ENCODE measurements around the gene TRIM54.
"Not testable (repeated sequence)": the region's sequence is repeated elsewhere in the genome, so short reads cannot be mapped to it uniquely, and the experiment has no call there.

TRIM54 gene

DNA sequence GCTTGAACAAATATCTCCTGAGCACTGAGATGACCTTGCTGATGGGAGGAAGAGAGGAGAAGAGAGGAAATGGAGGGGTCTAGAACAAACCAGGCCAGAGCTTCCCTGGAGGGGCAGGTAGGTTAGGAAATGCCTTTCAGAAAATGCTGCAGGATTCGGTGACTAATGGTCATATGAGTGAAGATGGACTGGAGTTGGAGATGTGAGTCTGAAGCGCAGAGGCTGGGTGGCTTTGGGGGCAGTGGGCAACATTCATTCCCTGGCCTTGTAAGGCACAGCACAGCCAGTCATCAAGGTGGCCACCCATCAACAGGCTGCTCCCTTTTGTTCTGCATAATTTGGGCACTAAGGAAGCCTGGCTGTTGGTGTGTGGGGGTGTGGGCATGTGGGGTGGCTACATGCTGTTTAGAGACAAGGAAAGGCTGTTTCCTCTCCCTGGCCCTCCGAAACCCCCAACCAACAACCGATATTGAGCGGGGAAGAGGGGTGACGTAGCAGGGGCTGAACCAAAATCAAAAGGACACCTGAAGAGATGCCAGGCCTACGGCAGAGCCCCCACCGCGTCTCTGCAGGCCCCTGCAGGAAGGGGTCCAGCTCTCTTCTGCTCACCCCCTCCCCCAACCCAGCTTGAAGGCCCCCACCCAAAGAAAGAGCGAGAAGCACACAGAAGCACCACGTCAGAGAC, 20.8 kb upstream of the TRIM54 start:
- no peak for DNase-seq

DNA sequence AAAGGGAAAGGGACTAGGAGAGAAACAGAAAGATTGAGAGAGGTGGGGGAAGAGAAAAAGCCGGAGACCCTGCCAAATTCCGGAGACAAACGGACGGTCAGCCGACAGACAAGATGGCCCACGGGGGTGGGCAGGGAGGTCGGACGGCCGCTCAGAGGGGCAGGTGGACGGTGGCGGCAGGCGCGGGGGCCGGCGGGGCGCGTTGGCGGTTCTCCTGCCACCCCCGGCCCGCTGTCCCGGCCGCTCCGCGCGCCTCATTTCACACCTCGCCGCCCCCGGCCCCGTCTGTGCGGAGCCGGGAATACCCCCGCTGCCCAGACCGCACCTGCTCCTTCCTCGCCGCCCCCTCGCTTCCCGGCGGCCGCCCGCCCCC, 20.3 kb upstream of the TRIM54 start:
- DNase-seq = no peak

DNA sequence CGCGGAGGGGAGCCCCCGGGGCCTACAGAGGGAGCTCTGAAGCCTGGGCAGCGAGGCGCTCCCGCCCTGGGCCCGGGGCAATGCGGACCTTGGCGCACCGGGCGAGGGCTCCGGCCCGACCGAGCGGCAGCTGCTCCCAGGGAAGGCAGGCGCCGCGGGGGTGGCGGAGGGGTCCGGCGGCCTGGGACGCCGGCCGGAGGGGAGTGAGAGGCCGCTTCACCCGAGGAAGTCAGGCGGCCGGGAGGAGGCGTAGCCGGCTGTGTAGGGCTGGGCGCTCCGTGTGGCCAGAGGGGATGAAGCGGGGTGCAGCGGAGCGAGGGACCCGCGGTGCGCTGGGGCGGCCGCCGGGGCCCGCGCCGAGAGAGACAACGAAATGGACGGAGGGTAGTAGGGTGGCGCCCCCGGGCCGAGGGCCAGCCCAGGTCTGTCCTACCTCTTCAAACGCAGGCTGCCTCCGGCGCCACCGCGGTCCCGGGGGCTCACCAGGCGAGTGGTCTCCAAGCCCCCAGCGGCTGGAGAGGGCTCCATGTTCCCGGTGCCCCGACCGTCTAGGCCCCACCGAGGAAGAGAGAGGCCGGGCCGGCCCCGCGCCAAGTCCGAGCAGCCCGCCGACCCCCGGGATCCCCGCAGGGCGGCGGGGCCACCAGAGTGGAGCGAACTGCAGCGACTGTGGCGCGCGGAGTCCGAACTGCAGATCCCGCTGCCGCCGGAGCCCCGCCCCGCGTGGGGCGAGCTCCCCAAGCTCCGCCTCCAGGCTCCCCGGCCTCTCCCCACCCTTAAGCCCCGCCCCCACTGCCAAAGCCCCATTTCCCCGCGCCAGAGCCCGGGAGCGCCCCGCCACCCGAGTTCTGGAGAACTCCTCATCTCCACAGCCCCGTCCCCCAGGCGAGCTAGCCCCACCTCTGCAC, 19.6 kb upstream of the TRIM54 start, which contains the start of gene SLC30A3:
Gene SLC30A3 (minus strand): TSS at position 669 of the 908 bp plus-strand sequence. CDS start 141 bp downstream, at position 528.
- peak; percentile 22 for DNase-seq

DNA sequence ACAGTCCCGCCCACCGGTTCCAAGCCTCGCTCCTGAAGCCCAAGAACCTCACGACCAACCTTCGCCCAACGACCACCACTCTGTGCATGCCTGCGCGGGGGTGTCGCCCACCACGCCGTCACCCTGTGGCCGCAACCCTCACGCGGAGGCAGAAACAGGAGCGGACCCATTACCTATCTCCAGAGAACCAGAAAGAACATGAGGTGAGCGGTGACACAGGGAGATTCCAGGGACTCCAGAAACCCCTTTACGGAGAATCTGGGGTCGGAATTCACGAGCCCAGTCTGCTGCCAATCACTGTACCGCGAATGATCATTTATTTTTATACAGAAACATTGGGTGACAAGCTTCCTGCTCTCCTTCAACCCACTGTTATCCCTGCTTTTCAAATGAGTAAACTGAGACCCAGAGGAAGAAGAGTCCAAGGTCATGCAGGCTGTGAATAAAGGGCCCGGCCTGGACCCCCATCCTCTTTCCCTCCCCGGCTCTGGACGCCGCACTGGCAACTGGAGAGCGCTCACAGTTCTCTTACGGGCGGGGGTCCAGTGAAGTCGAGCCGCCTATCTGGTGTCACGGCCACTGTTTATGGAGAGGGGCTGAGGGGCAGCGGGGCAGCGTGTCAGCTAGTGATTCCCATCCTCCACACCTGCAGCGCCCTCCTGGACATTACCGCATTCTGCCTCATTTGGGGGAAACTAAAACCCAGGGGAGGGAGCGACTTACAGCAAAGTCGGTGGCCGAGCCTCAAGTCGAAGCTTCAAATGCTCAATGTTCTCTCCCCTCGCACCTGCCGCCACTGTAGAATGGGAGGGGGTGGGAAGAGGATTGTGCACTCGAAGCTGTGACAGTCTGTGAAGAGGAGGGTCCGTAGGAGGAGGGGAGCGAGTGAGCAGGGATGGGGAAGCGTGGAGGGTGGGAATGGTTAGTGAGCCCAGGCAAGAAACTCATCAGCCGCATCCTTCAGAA, 18.7 kb upstream of the TRIM54 start:
- no peak for DNase-seq

DNA sequence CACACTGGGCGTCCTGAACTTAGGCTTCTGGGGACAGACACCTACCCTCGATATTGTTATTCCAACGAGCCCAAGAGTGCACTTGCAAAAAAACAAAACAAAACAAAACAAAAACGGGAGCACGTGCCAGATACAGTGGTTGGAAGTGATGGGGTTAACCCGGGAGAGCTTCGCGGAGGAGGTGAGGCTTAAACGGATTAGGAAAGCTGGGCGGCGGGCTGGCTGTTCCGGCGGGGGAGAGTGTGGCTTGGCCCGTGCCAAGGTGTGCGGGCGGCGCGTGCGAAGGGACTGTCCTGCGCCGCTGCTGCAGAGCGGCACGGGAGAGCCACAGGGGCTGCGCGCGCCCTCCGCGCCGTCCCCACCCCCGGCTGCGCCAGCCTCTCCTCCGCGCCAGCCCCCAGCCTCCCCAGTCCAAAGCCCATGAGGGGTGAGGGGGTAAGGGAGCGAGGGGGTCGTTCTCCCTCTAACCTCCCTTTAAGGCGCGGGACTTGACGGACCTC, 17.9 kb upstream of the TRIM54 start:
- DNase-seq = no peak

DNA sequence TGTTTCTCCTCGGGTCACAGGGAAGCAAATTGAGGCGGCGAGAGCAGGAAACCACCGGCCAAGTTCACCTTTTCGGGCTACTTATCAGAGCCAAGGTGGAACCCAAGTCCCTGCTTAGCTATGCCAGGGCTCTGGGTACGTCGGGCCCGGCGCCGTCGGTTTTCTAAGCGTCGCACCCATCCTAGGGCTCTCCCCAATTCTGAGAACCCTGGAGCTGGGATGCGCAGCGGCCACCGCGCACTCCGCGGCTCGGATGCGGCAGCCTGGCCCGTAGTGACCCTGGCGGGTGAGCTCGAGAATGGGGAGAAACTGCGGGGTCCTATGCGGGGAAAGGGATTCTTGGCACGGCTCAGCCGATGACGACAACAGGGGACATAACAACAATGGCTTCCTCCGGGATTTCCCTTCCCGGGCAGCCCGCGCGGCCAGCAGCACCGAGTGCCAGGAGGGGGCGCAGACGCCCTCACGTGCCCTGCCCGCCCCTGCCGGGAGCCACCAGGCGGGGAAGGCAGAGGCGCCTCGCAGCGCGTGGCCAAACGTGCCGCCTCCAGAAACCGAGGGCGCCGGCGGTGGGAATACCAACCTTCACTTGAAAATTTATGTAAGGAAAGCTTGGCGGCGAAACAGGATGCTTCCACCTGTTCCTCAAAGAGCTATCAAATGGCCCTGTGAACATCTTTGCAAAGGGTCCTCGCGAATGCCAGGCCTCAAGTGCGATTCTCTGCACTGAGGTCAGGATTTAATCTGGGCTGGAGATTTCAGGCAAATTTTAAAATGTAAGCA, 17.3 kb upstream of the TRIM54 start:
- peak; percentile 54 for DNase-seq

DNA sequence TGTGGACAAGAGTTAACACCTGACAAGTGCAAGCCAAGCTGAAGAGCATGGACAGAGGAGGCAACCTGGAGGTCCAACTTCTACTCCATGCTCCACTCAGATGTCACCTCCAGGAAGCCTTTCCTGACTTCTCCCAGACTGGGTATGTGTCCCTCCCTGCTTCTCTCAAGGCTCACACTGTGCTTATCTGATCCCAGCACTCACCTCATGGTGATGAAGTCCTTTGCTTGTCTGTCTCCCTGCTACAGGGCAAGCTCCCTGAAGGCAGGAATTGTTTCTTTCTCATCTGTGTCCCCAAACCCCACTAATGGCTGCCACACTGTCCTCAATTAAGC, 16.7 kb upstream of the TRIM54 start:
- DNase-seq = no peak

DNA sequence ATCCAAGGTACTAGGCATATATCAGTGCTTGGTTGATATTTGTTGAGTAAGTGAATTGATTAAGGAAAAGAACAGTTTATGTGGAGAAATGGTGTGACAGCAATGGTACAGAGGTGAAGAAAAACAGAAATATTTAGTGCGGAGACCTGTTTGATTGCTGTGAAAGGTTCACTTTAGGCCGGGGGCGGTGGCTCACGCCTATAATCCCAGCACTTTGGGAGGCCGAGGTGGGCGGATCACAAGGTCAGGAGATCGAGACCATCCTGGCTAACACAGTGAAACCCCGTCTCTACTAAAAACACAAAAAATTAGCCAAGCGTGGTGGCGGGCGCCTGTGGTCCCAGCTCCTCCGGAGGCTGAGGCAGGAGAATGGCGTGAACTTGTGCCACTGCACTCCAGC, 13.9 kb upstream of the TRIM54 start:
- not testable (repeated sequence) for DNase-seq

DNA sequence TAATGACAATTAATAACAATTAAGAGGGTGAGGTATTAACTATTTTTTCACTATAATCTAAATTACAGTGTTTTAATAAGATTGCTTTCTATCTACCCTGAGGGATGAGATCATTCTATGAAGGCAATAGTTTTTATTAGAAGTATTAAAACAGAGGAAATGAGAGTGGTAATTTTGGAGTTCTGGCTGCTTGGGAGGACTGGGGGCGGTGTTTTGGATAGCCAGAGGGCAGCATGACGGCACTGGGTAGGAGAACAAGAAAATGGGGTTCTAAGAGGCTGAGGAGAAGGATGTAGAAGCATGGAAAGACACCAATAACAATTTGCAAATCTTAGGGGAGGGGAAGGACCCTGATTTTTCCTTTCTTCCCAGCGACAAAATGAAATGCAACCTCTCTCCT, 12.1 kb upstream of the TRIM54 start:
- no peak for DNase-seq

DNA sequence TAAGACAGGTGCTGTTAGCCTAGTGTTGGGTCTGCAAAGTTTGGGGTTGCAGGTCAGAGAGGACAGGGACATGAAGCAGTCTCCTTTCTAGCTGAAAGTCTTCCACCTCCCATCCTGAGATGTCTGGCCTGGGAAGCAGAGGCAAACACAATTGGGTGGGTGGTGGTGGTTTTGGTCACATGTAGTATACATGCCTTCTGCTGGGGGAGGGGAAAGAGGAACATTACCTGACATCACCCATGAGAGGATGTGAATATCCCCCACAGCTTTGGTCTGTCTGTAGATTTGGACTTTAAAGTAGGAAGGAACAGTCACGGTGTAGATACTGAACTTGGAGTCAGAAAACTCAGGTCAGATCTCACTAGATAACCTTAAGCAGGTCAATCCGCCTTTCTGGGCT, 11.6 kb upstream of the TRIM54 start:
- no peak for DNase-seq

DNA sequence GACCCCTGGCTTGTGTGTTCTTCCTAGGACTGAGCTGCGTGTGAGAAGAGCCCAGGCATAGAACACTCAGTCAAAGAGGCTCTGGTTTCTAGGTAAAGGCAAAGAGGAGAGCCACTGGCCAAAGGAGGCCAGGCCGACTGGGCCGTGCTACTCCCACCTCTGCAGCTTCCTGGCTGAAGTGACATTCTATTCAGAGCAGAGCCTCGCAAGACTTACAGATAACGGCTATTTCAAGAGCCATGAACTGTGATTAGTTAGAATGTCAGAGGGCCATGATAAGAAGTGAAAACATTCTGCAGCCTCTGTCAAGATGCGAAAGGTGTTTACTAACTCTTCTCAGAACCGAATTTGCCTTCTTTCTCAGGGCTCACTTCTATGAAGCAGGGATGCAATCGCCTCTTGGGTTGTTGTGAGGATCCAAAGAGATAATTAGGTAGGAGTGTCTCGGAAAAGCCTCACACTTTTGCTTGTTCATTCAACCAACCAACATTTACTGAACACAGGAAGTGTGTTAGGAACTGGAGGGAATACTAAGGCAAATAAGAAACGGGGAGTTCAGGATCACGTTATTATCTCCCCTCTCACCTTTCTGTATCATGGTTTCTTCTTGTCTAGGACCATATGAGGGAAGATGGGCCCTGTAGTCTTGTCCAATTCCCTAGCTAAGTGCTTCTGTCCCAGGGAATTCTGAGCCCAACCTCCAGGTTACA, 10.4 kb upstream of the TRIM54 start:
- no peak for DNase-seq

DNA sequence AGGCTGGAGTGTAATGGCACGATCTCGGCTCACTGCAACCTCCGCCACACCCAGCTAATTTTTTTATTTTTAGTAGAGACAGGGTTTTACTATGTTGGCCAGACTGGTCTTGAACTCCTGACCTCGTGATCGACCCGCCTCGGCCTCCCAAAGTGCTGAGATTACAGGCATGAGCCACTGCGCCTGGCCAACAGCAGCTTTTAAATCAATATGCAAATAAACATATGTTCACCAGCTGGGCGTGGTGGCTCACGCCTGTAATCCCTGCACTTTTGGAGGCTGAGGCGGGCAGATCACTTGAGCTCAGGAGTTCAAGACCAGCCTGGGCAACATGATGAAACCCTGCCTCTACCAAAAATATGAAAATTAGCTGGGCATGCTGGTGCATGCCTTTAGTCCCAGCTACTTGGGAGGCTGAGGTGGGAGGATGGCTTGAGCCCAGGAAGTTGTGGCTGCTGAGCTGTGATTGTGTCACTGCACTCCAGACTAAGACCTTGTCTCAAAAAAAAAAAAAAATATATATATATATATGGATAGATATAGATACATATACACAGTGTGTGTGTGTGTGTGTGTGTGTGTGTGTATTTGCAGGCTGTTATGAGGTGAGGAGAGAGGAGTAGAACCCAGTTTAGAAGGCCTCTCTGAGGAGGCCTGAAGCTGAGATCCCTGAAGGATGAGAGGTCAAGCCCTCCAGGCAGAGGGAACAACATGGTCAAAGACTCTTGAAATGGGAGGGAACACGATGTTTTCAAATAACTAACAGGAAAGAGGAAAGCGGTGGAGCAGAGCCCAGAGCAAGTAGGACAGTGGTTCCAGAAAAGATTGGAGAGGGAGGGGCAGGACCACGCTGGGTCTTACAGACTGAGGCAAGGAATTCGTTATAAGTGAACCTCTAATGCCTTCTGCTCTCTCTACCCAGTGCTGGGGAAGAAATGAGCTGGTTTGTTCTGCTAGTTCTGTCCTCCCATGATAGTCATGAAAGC, 9.4 kb upstream of the TRIM54 start:
- DNase-seq = not testable (repeated sequence)

DNA sequence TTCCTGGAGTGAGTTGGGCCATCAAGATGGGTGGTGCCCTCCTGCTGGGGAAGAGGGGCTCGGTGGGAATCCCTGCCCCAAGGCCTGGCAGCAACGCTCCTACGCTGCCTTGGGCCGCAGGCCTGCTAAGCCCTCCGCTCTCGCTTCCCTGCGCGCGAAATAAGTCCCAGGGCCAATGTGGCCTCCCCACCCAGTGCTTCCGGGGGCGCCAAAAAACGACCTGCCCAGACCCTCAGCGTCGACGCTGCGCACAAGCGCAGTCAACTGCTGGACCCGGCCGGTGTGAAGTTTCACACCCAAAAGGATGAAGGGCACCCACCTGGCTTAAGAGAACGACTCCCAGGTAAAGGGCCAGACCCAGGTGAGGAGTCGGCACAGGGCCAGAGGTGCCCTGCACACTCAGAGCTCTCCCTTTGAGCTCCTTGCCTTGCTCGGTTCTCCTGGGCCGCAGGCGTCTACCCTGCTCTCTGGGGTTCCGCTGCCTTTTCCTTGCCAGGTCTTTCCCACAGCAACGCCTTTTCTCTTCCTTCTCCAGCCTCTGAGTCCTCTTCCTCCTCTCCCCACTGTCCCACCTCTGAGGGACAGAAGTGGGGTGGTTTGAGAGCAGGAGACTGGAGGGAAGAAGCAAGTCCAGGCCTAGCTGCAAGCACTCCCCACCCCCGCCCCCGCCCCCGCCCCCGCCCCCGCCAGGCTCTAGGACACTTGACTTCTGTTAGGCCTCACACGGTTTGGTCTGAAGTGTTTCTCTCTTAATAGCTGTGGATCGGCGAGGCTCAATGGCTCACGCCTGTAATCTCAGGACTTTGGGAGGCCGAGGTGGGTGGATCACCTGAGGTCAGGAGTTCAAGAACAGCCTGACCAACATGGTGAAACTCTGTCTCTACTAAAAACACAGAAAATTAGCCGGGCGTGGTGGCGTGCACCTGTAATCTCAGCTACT, 6.7 kb upstream of the TRIM54 start, which contains the start of gene DNAJC5G:
Gene DNAJC5G (plus strand): TSS at position 223 of the 940 bp plus-strand sequence. CDS start 1,296 bp downstream, outside the sequence.
- DNase-seq = no peak

DNA sequence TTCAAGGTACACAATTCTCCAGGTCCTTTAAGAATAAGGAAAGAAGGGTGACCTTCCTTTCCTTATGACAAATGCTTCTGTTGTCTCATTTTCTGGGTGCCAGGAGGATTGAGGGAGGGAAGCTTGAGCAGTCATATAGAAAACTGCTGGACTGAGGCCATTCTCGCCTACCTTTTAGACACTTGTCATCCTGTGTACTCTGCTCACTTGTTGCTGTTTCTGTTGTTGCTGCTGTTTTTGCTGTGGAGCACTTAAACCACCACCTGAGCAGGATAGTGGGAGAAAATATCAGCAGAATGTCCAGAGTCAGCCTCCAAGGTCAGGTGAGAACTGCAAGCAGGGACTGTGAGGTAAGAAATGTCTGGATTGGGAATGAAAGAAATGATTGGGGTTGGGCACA, 4.2 kb upstream of the TRIM54 start:
- DNase-seq = no peak

DNA sequence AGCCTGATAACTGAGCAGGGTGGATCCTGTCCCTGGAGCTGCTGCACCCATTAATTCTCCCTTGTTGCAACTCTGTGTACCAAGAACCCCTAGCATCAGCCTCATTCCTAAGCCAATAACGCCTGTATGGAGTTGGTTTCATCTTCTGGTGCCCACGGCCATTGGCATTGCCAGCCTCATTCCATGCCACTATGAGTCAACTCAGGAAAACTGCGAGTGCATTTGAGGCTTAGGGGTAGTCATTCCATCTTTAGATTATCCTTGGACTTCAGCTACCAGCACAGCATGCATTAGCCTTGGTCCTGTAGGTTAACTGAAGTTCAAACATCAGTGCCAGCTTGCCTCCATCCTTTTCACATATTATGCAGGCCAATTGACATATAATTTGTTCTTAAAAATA, 1.4 kb upstream of the TRIM54 start:
- DNase-seq = no peak

DNA sequence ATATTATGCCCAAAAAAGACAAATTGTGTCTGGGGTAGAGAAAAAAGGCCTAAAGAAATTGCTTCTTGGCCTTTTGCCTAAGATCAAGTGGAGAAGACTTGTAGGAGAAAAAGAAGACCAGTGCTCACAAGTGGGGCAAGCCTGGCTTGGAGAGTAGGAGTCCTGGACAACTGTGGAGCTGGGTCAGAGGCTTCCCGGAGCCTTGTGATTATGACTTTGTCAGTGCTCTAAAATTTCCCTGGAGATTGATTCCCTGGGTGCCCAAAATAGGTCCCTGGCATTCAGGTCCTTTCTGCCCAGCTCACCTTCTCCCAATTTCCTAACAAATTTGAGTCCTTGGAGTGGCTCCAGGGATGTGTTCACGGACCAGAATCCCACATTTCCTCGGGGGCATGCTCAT, 787 bp upstream of the TRIM54 start:
- DNase-seq = no peak

DNA sequence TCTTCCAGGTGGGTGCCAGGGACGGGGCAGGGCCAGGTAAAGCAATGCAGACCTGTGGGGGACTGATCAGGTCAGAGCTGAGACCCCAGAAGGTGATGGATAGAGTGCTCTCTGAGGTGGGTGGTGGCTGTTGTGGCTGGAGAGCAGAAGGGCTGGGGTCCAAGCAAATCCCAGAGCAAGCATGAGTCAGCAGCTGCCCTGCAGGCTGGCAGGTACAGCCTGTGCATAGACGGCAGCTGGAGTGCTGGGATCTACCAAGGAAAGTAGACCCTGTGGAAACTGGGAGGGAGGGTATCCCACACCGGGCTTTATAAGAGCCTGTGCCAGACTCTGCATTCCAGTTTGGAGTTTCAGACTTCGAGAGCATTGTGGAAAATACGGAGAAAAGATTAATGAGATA, 663 bp downstream of the TRIM54 start:
- no peak for DNase-seq

DNA sequence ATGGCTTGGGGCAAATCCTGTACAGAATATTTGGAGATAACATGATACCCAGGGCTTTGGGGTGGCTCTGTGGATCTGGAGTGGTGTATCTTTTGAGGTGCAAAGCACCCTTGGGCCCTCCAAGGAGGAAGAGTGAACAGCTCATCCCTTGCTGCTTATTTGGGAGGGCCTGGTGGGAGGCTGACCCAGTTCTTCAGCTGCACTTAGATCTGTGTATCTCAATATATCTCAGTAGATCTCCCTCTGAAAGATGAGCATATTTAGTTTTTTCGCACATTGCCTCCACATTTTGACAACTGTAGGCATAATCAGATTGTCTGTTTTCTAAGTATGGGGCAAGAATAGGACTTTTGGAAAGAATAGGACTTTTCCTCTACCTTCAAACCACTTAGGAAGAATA, 2.8 kb downstream of the TRIM54 start:
- no peak for DNase-seq

DNA sequence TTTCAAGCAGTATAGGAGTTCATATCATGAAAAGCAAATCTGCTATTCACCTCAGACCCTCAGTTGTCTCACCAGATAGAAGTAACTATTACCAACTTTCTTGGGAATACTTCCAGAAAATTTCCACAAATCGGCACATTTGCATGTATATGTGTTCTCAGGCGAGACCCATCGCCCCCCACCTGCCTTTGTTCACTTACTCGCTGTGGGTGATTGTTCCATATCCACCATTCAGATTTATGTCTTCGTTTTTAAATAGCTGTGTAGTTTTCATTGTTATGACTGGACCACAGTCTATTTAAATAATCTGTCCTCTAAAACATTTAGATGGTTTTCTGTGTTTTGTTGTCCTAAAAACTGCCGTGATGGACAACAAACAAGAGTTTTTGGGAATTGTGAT, 3.3 kb downstream of the TRIM54 start:
- no peak for DNase-seq

Data from fibroblast of skin of right biceps (primary cell).